ENCODE results near the gene IGSF3. TPM values are rescaled to one million over a fixed set of nuclear protein-coding genes. Genes with fewer than 3 reads are reported as not detected.

Gene IGSF3
- total RNA-seq, 2 experiments from 2014 or later, result 0.08 to 0.22 TPM

GRCh38 chr1:116679091-116679827 lies 11.7 kb upstream of the IGSF3 start:
- ChIA-PET POLR2A (no interaction called here), CTCF (no interaction called here)
- no peak overlapping the region for H3K4me3 ChIP-seq (ENCODE audit: low read length)
- H3K4me1 ChIP-seq (ENCODE audit: insufficient read depth, low read length), result no peaks in the 10 kb centered on the region
- peaks cover 25% of the 10 kb centered on the region for H3K27me3 Mint-ChIP-seq
- H3K9me3 ChIP-seq (ENCODE audit: control insufficient read depth in 1 of 2, insufficient read depth in 1 of 2, low read length in 2 of 2), result no peaks in the 10 kb centered on the region
- ATAC-seq (ENCODE audit: poor library complexity), result no peak
- H3K36me3 Mint-ChIP-seq (ENCODE audit: low read depth), result no peaks in the 10 kb centered on the region
- no peaks in the 10 kb centered on the region for H3K9me3 Mint-ChIP-seq
- no peak for DNase-seq
- peaks cover 0 to 7% of the 10 kb centered on the region in 2 experiments for H3K27me3 ChIP-seq (ENCODE audit: control insufficient read depth in 1 of 2, insufficient read depth in 2 of 2, low read length in 2 of 2)
- no peaks in the 10 kb centered on the region for H3K36me3 ChIP-seq (ENCODE audit: insufficient read depth, low read length)
- intact Hi-C loops (cut with DNase I, micrococcal nuclease), result no loop called here
- TF ChIP-seq CTCF (IDR thresholded peaks at IDR 0.05), result no peak
- H3K4me1 Mint-ChIP-seq (ENCODE audit: low read depth), result no peaks in the 10 kb centered on the region
- no peak overlapping the region for H3K27ac Mint-ChIP-seq
- no peak overlapping the region for H3K27ac ChIP-seq (ENCODE audit: low read depth in 1 of 2, low read length in 2 of 2)
- H3K4me3 Mint-ChIP-seq, result no peak overlapping the region

- H3K4me1 ChIP-seq (ENCODE audit: insufficient read depth, low read length), result no peaks in the 10 kb centered on the region
- Mint-ChIP-seq H3K27ac (no peak overlapping the region), H3K9me3 (no peaks in the 10 kb centered on the region), H3K36me3 (ENCODE audit: low read depth) (no peaks in the 10 kb centered on the region), H3K4me3 (no peak overlapping the region), H3K27me3 (peaks cover 31% of the 10 kb centered on the region), H3K4me1 (ENCODE audit: low read depth) (no peaks in the 10 kb centered on the region)
- intact Hi-C loops (cut with DNase I, micrococcal nuclease), result no loop called here
- no peaks in the 10 kb centered on the region for H3K36me3 ChIP-seq (ENCODE audit: insufficient read depth, low read length)
- no peaks in the 10 kb centered on the region for H3K9me3 ChIP-seq (ENCODE audit: control insufficient read depth in 1 of 2, insufficient read depth in 1 of 2, low read length in 2 of 2)
- ATAC-seq (ENCODE audit: poor library complexity), result no peak
- no peak for TF ChIP-seq CTCF (IDR thresholded peaks at IDR 0.05)
- ChIA-PET CTCF (no interaction called here), POLR2A (no interaction called here)
- no peak overlapping the region for H3K4me3 ChIP-seq (ENCODE audit: low read length)
- H3K27me3 ChIP-seq (ENCODE audit: control insufficient read depth in 1 of 2, insufficient read depth in 2 of 2, low read length in 2 of 2), result peaks cover 0 to 7% of the 10 kb centered on the region in 2 experiments
- no peak for DNase-seq
- H3K27ac ChIP-seq (ENCODE audit: low read depth in 1 of 2, low read length in 2 of 2), result no peak overlapping the region
These were observed 11.2 kb upstream of the IGSF3 start for GRCh38 chr1:116678732-116679090.

- no peaks in the 10 kb centered on the region for H3K36me3 Mint-ChIP-seq (ENCODE audit: low read depth)
- TF ChIP-seq CTCF (IDR thresholded peaks at IDR 0.05), result no peak
- CTCF ChIA-PET, result no interaction called here
- DNase-seq (no peak), ATAC-seq (ENCODE audit: poor library complexity) (no peak)
- Histone ChIP-seq H3K36me3 (ENCODE audit: insufficient read depth, low read length) (no peaks in the 10 kb centered on the region), H3K27ac (ENCODE audit: low read depth in 1 of 2, low read length in 2 of 2) (no peak overlapping the region), H3K4me1 (ENCODE audit: insufficient read depth, low read length) (no peaks in the 10 kb centered on the region), H3K27me3 (ENCODE audit: control insufficient read depth in 1 of 2, insufficient read depth in 2 of 2, low read length in 2 of 2) (peaks cover 0 to 7% of the 10 kb centered on the region in 2 experiments), H3K9me3 (ENCODE audit: control insufficient read depth in 1 of 2, insufficient read depth in 1 of 2, low read length in 2 of 2) (no peaks in the 10 kb centered on the region), H3K4me3 (ENCODE audit: low read length) (no peak overlapping the region)
- H3K27ac Mint-ChIP-seq, result no peak overlapping the region
- POLR2A ChIA-PET, result no interaction called here
- H3K9me3 Mint-ChIP-seq, result no peaks in the 10 kb centered on the region
- H3K4me1 Mint-ChIP-seq (ENCODE audit: low read depth), result no peaks in the 10 kb centered on the region
- H3K27me3 Mint-ChIP-seq, result peaks cover 38% of the 10 kb centered on the region
- no peak overlapping the region for H3K4me3 Mint-ChIP-seq
- intact Hi-C loops (cut with DNase I, micrococcal nuclease), result no loop called here
These were observed 10.0 kb upstream of the IGSF3 start for GRCh38 chr1:116677474-116678062.
